Endodermal cell (in vitro differentiated cells): ENCODE measurements around the gene RWDD2A. TPM values are rescaled to one million over a fixed set of nuclear protein-coding genes. Genes with fewer than 3 reads are reported as not detected.

Experiments used
- DNase-seq: peaks from one replicate; pipeline ENCODE4 v3.0.0-alpha.2; 2017
- H3K27ac ChIP-seq: 2 replicates; pipeline ENCODE4 v1.5.1; 2013; ENCODE audit warnings: mild to moderate bottlenecking, low read depth, low read length, moderate library complexity
- H3K27me3 ChIP-seq: 2 replicates; pipeline ENCODE4 v1.6.1; 2013; ENCODE audit warnings: mild to moderate bottlenecking, low read length, moderate library complexity; ENCODE audit not compliant: insufficient read depth, control insufficient read depth, poor library complexity, severe bottlenecking
- H3K36me3 ChIP-seq: 2 replicates; pipeline ENCODE4 v1.7.0; 2013; ENCODE audit warnings: mild to moderate bottlenecking, low read length, moderate library complexity; ENCODE audit not compliant: control insufficient read depth, insufficient read depth
- H3K4me1 ChIP-seq: one replicate; pipeline ENCODE4 v1.7.0; 2013; ENCODE audit warnings: low read length; ENCODE audit not compliant: control insufficient read depth, insufficient read depth
- H3K4me3 ChIP-seq: 2 replicates; pipeline ENCODE4 v1.5.1; 2013; ENCODE audit warnings: mild to moderate bottlenecking, low read length, moderate library complexity
- H3K9ac ChIP-seq: 2 replicates; pipeline ENCODE4 v1.6.1; 2013; ENCODE audit warnings: mild to moderate bottlenecking, low read length, moderate library complexity; ENCODE audit not compliant: poor library complexity, severe bottlenecking; ENCODE audit errors: extremely low read depth
- H3K9me3 ChIP-seq: 2 replicates; pipeline ENCODE4 v1.6.1; 2013; ENCODE audit warnings: mild to moderate bottlenecking, low read length, moderate library complexity; ENCODE audit not compliant: control insufficient read depth
- H3K27ac Mint-ChIP-seq: 2 replicates; pipeline ENCODE4 v1.8.0; 2020; ENCODE audit warnings: mixed read lengths
- H3K27me3 Mint-ChIP-seq: 2 replicates; pipeline ENCODE4 v1.8.0; 2021; ENCODE audit warnings: mild to moderate bottlenecking, mixed read lengths; ENCODE audit not compliant: insufficient read depth
- H3K36me3 Mint-ChIP-seq: 2 replicates; pipeline ENCODE4 v1.8.0; 2020; ENCODE audit warnings: low read depth, mixed read lengths
- H3K4me1 Mint-ChIP-seq: 2 replicates; pipeline ENCODE4 v1.8.0; 2020; ENCODE audit warnings: mixed read lengths
- H3K4me3 Mint-ChIP-seq: 2 replicates; pipeline ENCODE4 v1.8.0; 2020; ENCODE audit warnings: mild to moderate bottlenecking, moderate library complexity, mixed read lengths
- H3K9me3 Mint-ChIP-seq: 2 replicates; pipeline ENCODE4 v1.8.0; 2020; ENCODE audit warnings: mild to moderate bottlenecking, mixed read lengths
- CTCF ChIP-seq: fragments of 200-600 bp; sonication (generic); conservative IDR thresholded peaks from 2 replicates; pipeline ENCODE4 v1.5.0; 2021; ENCODE audit warnings: antibody characterized with exemption, mild to moderate bottlenecking
- WGBS, 2 experiments: methylation state at CpG; one replicate each; pipeline versions ENCODE4 v1.1.5 to v1.1.7; 2013; ENCODE audit warnings: missing lambda C conversion rate in 2 of 2, mixed read lengths in 1 of 2; ENCODE audit not compliant: insufficient coverage in 1 of 2, insufficient read length in 1 of 2; 5-methylcytosine and 5-hydroxymethylcytosine counted together
- total RNA-seq, 2 donors: library from RNA; stranded (reverse); fragmentation: NEBNext Ultra II Directional in 1 of 2; extraction: Animal tissue kit (Norgen Biotek cat#: 25700) in 1 of 2; gene quantifications; 2 replicates in 1 of 2; 3 replicates in 1 of 2; pipeline ENCODE4 v1.2.1, GENCODE V29; 2021

The RWDD2A gene
- total RNA-seq, 2 donors from 2014 or later: 6.0 to 8.1 TPM

DNA sequence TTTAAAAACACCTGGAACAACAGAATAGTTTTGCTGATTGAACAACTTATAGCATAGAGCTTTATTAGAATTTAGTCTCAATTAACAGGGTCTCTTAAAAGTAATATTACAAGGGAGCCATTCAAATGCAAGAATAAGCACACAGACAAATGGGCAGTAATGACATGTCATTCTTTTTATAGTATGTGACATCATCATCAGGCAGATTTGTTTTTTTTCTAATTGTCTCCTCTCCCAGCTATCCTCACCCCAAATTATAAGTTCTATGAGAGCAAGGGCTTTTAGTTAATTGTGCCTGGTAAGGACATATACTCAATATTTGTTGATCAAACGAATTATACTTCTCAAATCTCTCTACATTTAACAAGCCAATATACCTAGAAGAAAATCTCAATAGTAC is 11.0 kb upstream of the RWDD2A start:
- Histone ChIP-seq H3K36me3 (peaks cover 90% of the 10 kb centered on the region), H3K27me3 (no peaks in the 10 kb centered on the region), H3K4me3 (no peak overlapping the region), H3K4me1 (no peaks in the 10 kb centered on the region), H3K9me3 (no peaks in the 10 kb centered on the region), H3K9ac (no peak overlapping the region), H3K27ac (no peak overlapping the region)
- no peak for TF ChIP-seq CTCF
- Mint-ChIP-seq H3K27me3 (no peaks in the 10 kb centered on the region), H3K36me3 (peaks cover 66% of the 10 kb centered on the region), H3K4me3 (no peak overlapping the region), H3K4me1 (no peaks in the 10 kb centered on the region), H3K9me3 (no peaks in the 10 kb centered on the region), H3K27ac (no peak overlapping the region)
- DNase-seq: no peak
- WGBS, 2 experiments: 90% methylated on average over 1 of the region's 1 CpG; no CpG with 5 or more reads in 1 of the 2 experiments

DNA sequence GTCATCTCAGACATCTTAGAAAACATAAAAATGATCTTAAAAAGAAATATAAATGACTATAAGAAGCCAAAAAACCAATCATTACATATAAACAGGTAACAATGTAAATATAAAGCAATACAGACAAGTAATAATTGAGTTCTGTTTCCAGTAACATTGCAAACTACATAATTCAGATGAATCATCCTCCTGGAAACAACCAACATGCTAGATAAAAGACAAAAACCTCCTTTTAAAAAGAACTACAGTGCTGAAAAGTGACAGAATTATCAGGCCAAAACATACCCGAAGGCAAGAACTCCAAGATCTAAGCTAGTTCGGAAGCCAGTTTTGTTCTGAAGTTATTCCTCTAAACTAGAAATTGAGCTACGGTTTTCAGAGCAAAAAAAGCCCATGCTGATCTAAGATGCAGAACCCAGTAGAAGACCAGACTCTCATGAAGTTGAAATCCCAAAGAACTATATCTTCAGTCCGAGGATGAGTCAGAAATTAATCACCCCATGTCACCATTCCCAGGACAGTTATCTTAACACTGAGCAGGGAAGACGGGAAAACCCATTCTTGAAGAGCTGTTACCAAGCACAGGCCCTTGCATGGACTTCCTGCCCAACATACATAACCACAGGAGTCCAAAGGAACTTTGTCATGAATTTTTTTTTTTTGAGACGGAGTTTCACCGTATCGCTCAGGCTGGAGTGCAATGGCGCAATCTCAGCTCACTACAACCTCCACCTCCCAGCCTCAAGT is 9.9 kb upstream of the RWDD2A start:
- H3K27me3 ChIP-seq: no peaks in the 10 kb centered on the region
- Mint-ChIP-seq H3K9me3 (no peaks in the 10 kb centered on the region), H3K27ac (peak overlapping the region; percentile 20), H3K36me3 (peaks cover 64% of the 10 kb centered on the region), H3K4me1 (peaks cover 1% of the 10 kb centered on the region), H3K27me3 (no peaks in the 10 kb centered on the region), H3K4me3 (no peak overlapping the region)
- TF ChIP-seq CTCF: no peak
- 90 to 94% methylated on average over 7 to 9 of the region's 9 CpGs for WGBS, 2 experiments
- no peak overlapping the region for H3K27ac ChIP-seq
- peaks cover 89% of the 10 kb centered on the region for H3K36me3 ChIP-seq
- H3K9ac ChIP-seq: no peak overlapping the region
- no peak overlapping the region for H3K4me3 ChIP-seq
- H3K9me3 ChIP-seq: no peaks in the 10 kb centered on the region
- H3K4me1 ChIP-seq: no peaks in the 10 kb centered on the region
- no peak for DNase-seq

DNA sequence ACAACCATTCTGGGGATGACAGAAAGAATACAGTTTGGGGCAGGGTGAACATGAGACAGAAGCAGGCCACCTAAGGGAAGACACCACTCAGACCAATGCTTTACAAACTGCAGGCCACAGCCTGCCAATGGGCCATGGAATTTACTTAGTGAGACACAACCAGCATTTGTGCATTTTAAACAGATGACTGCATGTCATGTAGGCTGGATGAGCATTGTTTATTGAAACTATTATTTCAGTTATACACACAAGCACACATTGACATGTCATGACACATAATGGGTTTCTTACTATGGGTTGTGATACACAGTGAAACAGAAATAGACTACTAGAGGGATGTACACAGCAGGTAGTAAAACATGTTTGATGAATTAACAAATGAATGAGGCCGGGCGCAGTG is 8.1 kb upstream of the RWDD2A start:
- no peak for TF ChIP-seq CTCF
- Histone ChIP-seq H3K36me3 (peaks cover 92% of the 10 kb centered on the region), H3K9ac (no peak overlapping the region), H3K4me1 (peaks cover 2% of the 10 kb centered on the region), H3K9me3 (no peaks in the 10 kb centered on the region), H3K27me3 (no peaks in the 10 kb centered on the region), H3K4me3 (no peak overlapping the region), H3K27ac (no peak overlapping the region)
- Mint-ChIP-seq H3K4me1 (peaks cover 17% of the 10 kb centered on the region), H3K27ac (no peak overlapping the region), H3K4me3 (no peak overlapping the region), H3K9me3 (no peaks in the 10 kb centered on the region), H3K36me3 (peaks cover 70% of the 10 kb centered on the region), H3K27me3 (no peaks in the 10 kb centered on the region)
- no peak for DNase-seq
- WGBS, 2 experiments: 96 to 100% methylated on average over 2 of the region's 2 CpGs
